Forelimb muscle (tissue), 1 donor: ENCODE results near the gene CLIC6. TPM values are rescaled to one million over a fixed set of nuclear protein-coding genes. Genes with fewer than 3 reads are reported as not detected.

Experiments used
- DNase-seq: peaks from one replicate; pipeline ENCODE4 v3.0.0-alpha.2; 2013; ENCODE audit warnings: low read depth
- polyA plus RNA-seq: library from polyadenylated mRNA; unstranded; fragments of 120-200 nt; gene quantifications from one replicate; pipeline ENCODE4 v1.2.1, GENCODE V29; 2013; ENCODE audit not compliant: insufficient read length

Gene CLIC6
- polyA plus RNA-seq, 1 donor = not detected

- DNase-seq = no peak
Measured at GRCh38 chr21:34726627-34727337, 58.0 kb downstream of the CLIC6 start.

GRCh38 chr21:34728479-34728878, 59.7 kb downstream of the CLIC6 start:
- no peak for DNase-seq

GRCh38 chr21:34730194-34730593, 61.4 kb downstream of the CLIC6 start:
- DNase-seq = no peak

- DNase-seq = no peak
Measured at GRCh38 chr21:34730756-34731445, 62.1 kb downstream of the CLIC6 start.

- no peak for DNase-seq
Measured at GRCh38 chr21:34732388-34732821, 63.6 kb downstream of the CLIC6 start.

GRCh38 chr21:34733852-34734251, 65.1 kb downstream of the CLIC6 start:
- no peak for DNase-seq

GRCh38 chr21:34734696-34735095, 65.9 kb downstream of the CLIC6 start:
- no peak for DNase-seq

- DNase-seq = no peak
Measured at GRCh38 chr21:34736116-34736874, 67.5 kb downstream of the CLIC6 start.

GRCh38 chr21:34737115-34737514, 68.3 kb downstream of the CLIC6 start:
- no peak for DNase-seq

- no peak for DNase-seq
Measured at GRCh38 chr21:34740198-34740597, 71.4 kb downstream of the CLIC6 start.

GRCh38 chr21:34743285-34743684, 74.5 kb downstream of the CLIC6 start:
- DNase-seq = no peak

GRCh38 chr21:34743831-34744230, 75.0 kb downstream of the CLIC6 start:
- no peak for DNase-seq

GRCh38 chr21:34744801-34745200, 76.0 kb downstream of the CLIC6 start:
- DNase-seq = no peak

GRCh38 chr21:34745557-34746255, 76.9 kb downstream of the CLIC6 start:
- peak; percentile 49 for DNase-seq

GRCh38 chr21:34748862-34749261, 80.1 kb downstream of the CLIC6 start:
- no peak for DNase-seq

- DNase-seq = no peak
Measured at GRCh38 chr21:34754690-34755647, 86.2 kb downstream of the CLIC6 start.

GRCh38 chr21:34761758-34762330, 93.0 kb downstream of the CLIC6 start:
- no peak for DNase-seq

- no peak for DNase-seq
Measured at GRCh38 chr21:34762786-34763185, 94.0 kb downstream of the CLIC6 start.

GRCh38 chr21:34764715-34765284, 96.0 kb downstream of the CLIC6 start:
- DNase-seq = no peak

- no peak for DNase-seq
Measured at GRCh38 chr21:34765619-34766018, 96.8 kb downstream of the CLIC6 start.
